ENCODE results near the gene TXNDC16.
"Not testable (repeated sequence)": the region's sequence is repeated elsewhere in the genome, so short reads cannot be mapped to it uniquely, and the experiment has no call there.

The TXNDC16 gene

GRCh38 chr14:52552063-52552988, at the start of gene TXNDC16, which contains the start of gene GPR137C:
TSS of gene TXNDC16 (minus strand) at chr14:52552505. CDS start at chr14:52543557, 8,948 bp downstream.
TSS of gene GPR137C (plus strand) at chr14:52552836. CDS start at chr14:52553148, 312 bp downstream.
- Mint-ChIP-seq H3K27ac (peak within 1 kb of the TSS; percentile 89), H3K9me3 (no peaks in the 10 kb centered on the region), H3K36me3 (ENCODE audit: low read depth) (no peaks in the 10 kb centered on the region), H3K4me1 (ENCODE audit: low read depth) (peaks cover 24% of the 10 kb centered on the region), H3K27me3 (peaks cover 17% of the 10 kb centered on the region), H3K4me3 (peak within 1 kb of the TSS; percentile 94)

DNA sequence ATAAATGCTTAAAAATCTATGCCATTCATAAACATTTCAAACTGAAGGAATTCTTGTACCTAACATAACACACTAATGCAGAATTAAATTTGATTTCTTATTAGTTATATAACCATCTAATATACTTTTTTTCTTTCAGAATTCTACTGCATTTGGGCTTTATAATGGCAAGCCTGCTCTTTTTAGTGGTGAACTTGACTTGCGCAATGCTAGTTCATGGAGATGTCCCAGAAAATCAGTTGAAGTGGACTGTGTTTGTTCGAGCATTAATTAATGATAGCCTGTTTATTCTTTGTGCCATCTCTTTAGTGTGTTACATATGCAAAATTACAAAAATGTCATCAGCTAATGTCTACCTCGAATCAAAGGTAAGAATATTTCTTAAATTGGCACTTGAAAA, 47.7 kb upstream of the TXNDC16 start:
- H3K9me3 Mint-ChIP-seq: peaks cover 5% of the 10 kb centered on the region
- no peaks in the 10 kb centered on the region for H3K4me1 Mint-ChIP-seq (ENCODE audit: low read depth)
- H3K27ac Mint-ChIP-seq: no peak overlapping the region
- no peaks in the 10 kb centered on the region for H3K27me3 Mint-ChIP-seq
- H3K36me3 Mint-ChIP-seq (ENCODE audit: low read depth): no peaks in the 10 kb centered on the region
- H3K4me3 Mint-ChIP-seq: no peak overlapping the region

- no peaks in the 10 kb centered on the region for H3K4me1 Mint-ChIP-seq (ENCODE audit: low read depth)
- H3K27me3 Mint-ChIP-seq: no peaks in the 10 kb centered on the region
- no peak overlapping the region for H3K4me3 Mint-ChIP-seq
- no peaks in the 10 kb centered on the region for H3K36me3 Mint-ChIP-seq (ENCODE audit: low read depth)
- no peak overlapping the region for H3K27ac Mint-ChIP-seq
- H3K9me3 Mint-ChIP-seq: peaks cover 3% of the 10 kb centered on the region
Observed at GRCh38 chr14:52598568-52598967, 46.3 kb upstream of the TXNDC16 start.

GRCh38 chr14:52596861-52597260, 44.6 kb upstream of the TXNDC16 start:
- no peaks in the 10 kb centered on the region for H3K27me3 Mint-ChIP-seq
- no peaks in the 10 kb centered on the region for H3K36me3 Mint-ChIP-seq (ENCODE audit: low read depth)
- no peak overlapping the region for H3K27ac Mint-ChIP-seq
- no peaks in the 10 kb centered on the region for H3K4me1 Mint-ChIP-seq (ENCODE audit: low read depth)
- H3K9me3 Mint-ChIP-seq: peaks cover 3% of the 10 kb centered on the region
- H3K4me3 Mint-ChIP-seq: no peak overlapping the region

DNA sequence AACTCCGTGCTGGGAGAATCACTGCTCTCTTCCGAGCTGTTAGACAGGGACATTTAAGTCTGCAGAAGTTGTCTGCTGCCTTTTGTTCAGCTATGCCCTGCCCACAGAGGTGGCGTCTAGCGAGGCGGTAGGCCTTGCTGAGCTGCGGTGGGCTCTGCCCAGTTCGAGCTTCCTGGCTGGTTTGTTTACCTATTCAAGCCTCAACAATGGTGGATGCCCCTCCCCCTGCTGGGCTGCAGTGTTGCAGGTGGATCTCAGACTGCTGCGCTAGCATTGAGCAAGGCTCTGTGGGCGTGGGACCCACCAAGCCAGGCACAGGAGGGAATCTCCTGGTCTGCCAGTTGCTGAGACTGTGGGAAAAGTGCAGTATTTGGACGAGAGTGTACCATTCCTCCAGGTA, 44.0 kb upstream of the TXNDC16 start:
- H3K4me1 Mint-ChIP-seq (ENCODE audit: low read depth): no peaks in the 10 kb centered on the region
- H3K27ac Mint-ChIP-seq: no peak overlapping the region
- H3K27me3 Mint-ChIP-seq: no peaks in the 10 kb centered on the region
- H3K9me3 Mint-ChIP-seq: peaks cover 3% of the 10 kb centered on the region
- no peak overlapping the region for H3K4me3 Mint-ChIP-seq
- H3K36me3 Mint-ChIP-seq (ENCODE audit: low read depth): no peaks in the 10 kb centered on the region

- Mint-ChIP-seq H3K27ac (no peak overlapping the region), H3K4me3 (no peak overlapping the region), H3K4me1 (ENCODE audit: low read depth) (no peaks in the 10 kb centered on the region), H3K9me3 (no peaks in the 10 kb centered on the region), H3K27me3 (no peaks in the 10 kb centered on the region), H3K36me3 (ENCODE audit: low read depth) (no peaks in the 10 kb centered on the region)
Observed at GRCh38 chr14:52590318-52590717, 38.0 kb upstream of the TXNDC16 start.

GRCh38 chr14:52589646-52590045, 37.3 kb upstream of the TXNDC16 start:
- Mint-ChIP-seq H3K27ac (no peak overlapping the region), H3K4me3 (no peak overlapping the region), H3K36me3 (ENCODE audit: low read depth) (no peaks in the 10 kb centered on the region), H3K9me3 (no peaks in the 10 kb centered on the region), H3K27me3 (no peaks in the 10 kb centered on the region), H3K4me1 (ENCODE audit: low read depth) (no peaks in the 10 kb centered on the region)

- no peak overlapping the region for H3K27ac Mint-ChIP-seq
- no peaks in the 10 kb centered on the region for H3K9me3 Mint-ChIP-seq
- H3K27me3 Mint-ChIP-seq: no peaks in the 10 kb centered on the region
- H3K4me3 Mint-ChIP-seq: no peak overlapping the region
- no peaks in the 10 kb centered on the region for H3K36me3 Mint-ChIP-seq (ENCODE audit: low read depth)
- no peaks in the 10 kb centered on the region for H3K4me1 Mint-ChIP-seq (ENCODE audit: low read depth)
Observed at GRCh38 chr14:52583544-52583943, 31.2 kb upstream of the TXNDC16 start.

- Mint-ChIP-seq H3K27ac (no peak overlapping the region), H3K27me3 (peaks cover 13% of the 10 kb centered on the region), H3K4me1 (ENCODE audit: low read depth) (no peaks in the 10 kb centered on the region), H3K9me3 (peaks cover 21% of the 10 kb centered on the region), H3K4me3 (no peak overlapping the region), H3K36me3 (ENCODE audit: low read depth) (peaks cover 6% of the 10 kb centered on the region)
Observed at GRCh38 chr14:52575858-52576257, 23.6 kb upstream of the TXNDC16 start.

DNA sequence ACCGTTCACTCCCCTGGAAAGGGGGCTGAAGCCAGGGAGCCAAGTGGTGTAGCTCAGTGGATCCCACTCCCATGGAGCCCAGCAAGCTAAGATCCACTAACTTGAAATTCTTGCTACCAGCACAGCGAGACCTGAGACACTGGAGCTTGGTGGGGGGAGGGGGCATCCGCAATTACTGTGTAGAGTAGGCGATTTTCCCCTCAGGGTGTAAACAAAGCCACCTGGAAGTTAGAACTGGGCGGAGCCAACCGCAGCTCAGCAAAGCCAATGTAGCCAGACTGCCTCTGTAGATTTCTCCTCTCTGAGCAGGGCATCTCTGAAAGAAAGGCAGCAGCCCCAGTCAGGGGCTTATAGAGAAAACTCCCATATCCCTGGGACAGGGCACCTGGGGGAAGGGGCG, 16.1 kb upstream of the TXNDC16 start:
- not testable (repeated sequence) for H3K4me1 Mint-ChIP-seq (ENCODE audit: low read depth)

DNA sequence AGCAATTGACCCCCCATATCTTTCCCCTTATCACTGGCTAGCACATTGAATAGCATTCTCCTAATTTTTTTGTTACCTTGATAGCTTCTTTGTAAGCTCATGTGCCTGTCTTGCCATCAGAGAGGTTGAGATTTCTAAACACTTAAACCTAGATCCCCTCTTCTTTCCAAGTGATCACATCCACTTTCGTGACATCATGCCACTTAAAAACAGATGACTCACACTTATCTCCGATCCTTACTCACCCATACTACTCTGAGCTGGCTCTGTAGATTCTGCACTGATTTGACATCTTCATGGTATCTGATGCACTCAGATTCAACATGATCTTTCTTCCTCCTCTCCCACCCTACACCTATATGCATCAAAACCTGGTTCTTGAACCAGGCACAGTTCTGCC, 10.8 kb upstream of the TXNDC16 start:
- no peak overlapping the region for H3K4me3 Mint-ChIP-seq
- no peaks in the 10 kb centered on the region for H3K4me1 Mint-ChIP-seq (ENCODE audit: low read depth)
- H3K9me3 Mint-ChIP-seq: no peaks in the 10 kb centered on the region
- no peaks in the 10 kb centered on the region for H3K27me3 Mint-ChIP-seq
- H3K27ac Mint-ChIP-seq: no peak overlapping the region
- no peaks in the 10 kb centered on the region for H3K36me3 Mint-ChIP-seq (ENCODE audit: low read depth)

More for the DNA sequence above, 16.1 kb upstream of the TXNDC16 start:
- Mint-ChIP-seq H3K27me3 (peaks cover 14% of the 10 kb centered on the region), H3K36me3 (ENCODE audit: low read depth) (peaks cover 15% of the 10 kb centered on the region), H3K9me3 (peaks cover 32% of the 10 kb centered on the region)
- not testable (repeated sequence) for H3K4me3 Mint-ChIP-seq, H3K27ac Mint-ChIP-seq

- Mint-ChIP-seq H3K4me1 (ENCODE audit: low read depth) (peaks cover 4% of the 10 kb centered on the region), H3K27me3 (peaks cover 17% of the 10 kb centered on the region), H3K27ac (no peak overlapping the region), H3K9me3 (no peaks in the 10 kb centered on the region), H3K4me3 (no peak overlapping the region), H3K36me3 (ENCODE audit: low read depth) (no peaks in the 10 kb centered on the region)
Observed at GRCh38 chr14:52558688-52559087, 6.4 kb upstream of the TXNDC16 start.

- H3K9me3 Mint-ChIP-seq: no peaks in the 10 kb centered on the region
- peak overlapping the region; percentile 80 for H3K27ac Mint-ChIP-seq
- peaks cover 24% of the 10 kb centered on the region for H3K4me1 Mint-ChIP-seq (ENCODE audit: low read depth)
- H3K27me3 Mint-ChIP-seq: peaks cover 17% of the 10 kb centered on the region
- H3K36me3 Mint-ChIP-seq (ENCODE audit: low read depth): no peaks in the 10 kb centered on the region
- peak overlapping the region; percentile 88 for H3K4me3 Mint-ChIP-seq
Observed at GRCh38 chr14:52553671-52554575, 1.6 kb upstream of the TXNDC16 start.

- H3K4me3 Mint-ChIP-seq: peak overlapping the region; percentile 94
- H3K27ac Mint-ChIP-seq: peak overlapping the region; percentile 50
- H3K36me3 Mint-ChIP-seq (ENCODE audit: low read depth): no peaks in the 10 kb centered on the region
- H3K27me3 Mint-ChIP-seq: peaks cover 17% of the 10 kb centered on the region
- peaks cover 24% of the 10 kb centered on the region for H3K4me1 Mint-ChIP-seq (ENCODE audit: low read depth)
- no peaks in the 10 kb centered on the region for H3K9me3 Mint-ChIP-seq
Observed at GRCh38 chr14:52553002-52553670, 831 bp upstream of the TXNDC16 start.
